ENCODE measurements around the gene RPL10A. TPM values are rescaled to one million over a fixed set of nuclear protein-coding genes. Genes with fewer than 3 reads are reported as not detected.

RPL10A gene
- total and polyA plus RNA-seq, 2 of the 13 experiments (the other 11 are each of a cell fraction or from before 2014, with no cell fraction given) = 1,854 to 2,726 TPM

DNA sequence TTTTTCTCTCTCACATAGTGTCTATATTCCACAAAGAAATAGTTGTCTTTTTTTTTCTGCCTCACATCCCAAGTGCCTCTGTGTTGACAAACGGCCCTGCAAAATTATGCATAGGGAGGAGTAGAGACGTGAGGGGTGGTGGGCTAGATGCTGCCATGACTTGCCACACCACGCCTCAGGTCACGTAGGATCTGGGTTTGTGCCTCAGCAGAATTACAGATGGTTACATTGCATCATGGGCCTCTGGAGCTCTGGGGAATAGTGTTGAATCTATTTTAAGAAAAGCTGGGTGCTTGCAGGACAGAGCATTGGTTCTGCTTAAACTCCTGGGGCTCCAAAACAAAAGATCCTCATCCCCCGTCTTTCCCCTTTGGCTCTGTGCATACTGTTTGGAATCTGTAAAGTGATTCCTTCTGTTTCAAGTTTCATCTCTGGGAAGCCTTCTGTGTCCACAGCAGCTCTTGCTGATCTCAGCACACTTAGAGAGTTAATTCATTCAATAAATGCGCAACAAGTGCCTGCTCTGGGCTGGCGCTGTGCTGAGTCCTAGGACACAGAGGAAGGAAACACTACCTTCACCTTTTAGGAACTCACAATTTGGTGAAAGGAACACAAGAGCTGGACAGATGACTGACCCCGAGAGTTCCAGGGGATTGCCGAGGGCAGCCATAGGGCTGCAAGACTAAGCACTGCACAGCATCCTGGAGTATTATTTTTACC is 13.7 kb upstream of the RPL10A start:
- ATAC-seq (no peak), DNase-seq (ENCODE audit: low spot score) (no peak), FAIRE-seq (no peak)
- in situ Hi-C loops (cut with HindIII; ENCODE audit: extremely low pct_ligation_motif_present, low pct_unique_long_range_greater_than_20kb) = loop anchor here (5.0 kb wide), 1 partner anchor 112 kb away; the partner anchor contains the start of gene PPARD
- WGBS (ENCODE audit: low lambda C conversion rate) = over 99% methylated on average over 9 of the region's 9 CpGs
- Histone ChIP-seq H3K9ac (ENCODE audit: insufficient read depth, low read depth, low read length) (no peak overlapping the region), H3K4me1 (ENCODE audit: insufficient read depth, low read length) (peaks cover 40% of the 10 kb centered on the region), H4K20me1 (ENCODE audit: insufficient read depth, low read length) (no peaks in the 10 kb centered on the region), H3K36me3 (replicated peaks in 1 of 2; ENCODE audit: control insufficient read depth in 1 of 2, insufficient read depth in 2 of 2, low read length in 2 of 2) (peaks cover 10 to 23% of the 10 kb centered on the region in 2 experiments; a peak in 4 of 5 replicates), H3K79me2 (ENCODE audit: insufficient read depth, low read length) (no peaks in the 10 kb centered on the region), H3K4me3 (replicated peaks in 1 of 3; ENCODE audit: insufficient read depth in 1 of 3, low read depth in 2 of 3, low read length in 3 of 3) (no peak overlapping the region), H3K9me3 (ENCODE audit: low read length) (no peaks in the 10 kb centered on the region), H3K4me2 (ENCODE audit: low read depth, low read length) (no peak overlapping the region), H3K27me3 (ENCODE audit: control insufficient read depth in 1 of 2, insufficient read depth in 2 of 2, low read length in 2 of 2) (peaks cover 2 to 21% of the 10 kb centered on the region in 2 experiments; a peak in 2 of 5 replicates), H2AFZ (ENCODE audit: low read length) (no peak overlapping the region), H3K27ac (ENCODE audit: extremely low read length, insufficient read depth, low read length) (no peak overlapping the region)
- TF ChIP-seq, protein P1, sequence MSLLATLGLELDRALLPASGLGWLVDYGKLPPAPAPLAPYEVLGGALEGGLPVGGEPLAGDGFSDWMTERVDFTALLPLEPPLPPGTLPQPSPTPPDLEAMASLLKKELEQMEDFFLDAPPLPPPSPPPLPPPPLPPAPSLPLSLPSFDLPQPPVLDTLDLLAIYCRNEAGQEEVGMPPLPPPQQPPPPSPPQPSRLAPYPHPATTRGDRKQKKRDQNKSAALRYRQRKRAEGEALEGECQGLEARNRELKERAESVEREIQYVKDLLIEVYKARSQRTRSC (CRISPR knock-in tag; IDR thresholded peaks at IDR 0.05; ENCODE audit: low read depth) = no peak
- no peak for TF ChIP-seq JUN (CRISPR knock-in tag; IDR thresholded peaks at IDR 0.05)
- TF ChIP-seq FOSL1 (CRISPR knock-in tag; IDR thresholded peaks at IDR 0.05; ENCODE audit: borderline replicate concordance) = no peak
- no peak for TF ChIP-seq ZNF672 (CRISPR knock-in tag; IDR thresholded peaks at IDR 0.05)
- no peak for TF ChIP-seq CENPX (CRISPR knock-in tag; IDR thresholded peaks at IDR 0.05)
- TF ChIP-seq, protein P2, sequence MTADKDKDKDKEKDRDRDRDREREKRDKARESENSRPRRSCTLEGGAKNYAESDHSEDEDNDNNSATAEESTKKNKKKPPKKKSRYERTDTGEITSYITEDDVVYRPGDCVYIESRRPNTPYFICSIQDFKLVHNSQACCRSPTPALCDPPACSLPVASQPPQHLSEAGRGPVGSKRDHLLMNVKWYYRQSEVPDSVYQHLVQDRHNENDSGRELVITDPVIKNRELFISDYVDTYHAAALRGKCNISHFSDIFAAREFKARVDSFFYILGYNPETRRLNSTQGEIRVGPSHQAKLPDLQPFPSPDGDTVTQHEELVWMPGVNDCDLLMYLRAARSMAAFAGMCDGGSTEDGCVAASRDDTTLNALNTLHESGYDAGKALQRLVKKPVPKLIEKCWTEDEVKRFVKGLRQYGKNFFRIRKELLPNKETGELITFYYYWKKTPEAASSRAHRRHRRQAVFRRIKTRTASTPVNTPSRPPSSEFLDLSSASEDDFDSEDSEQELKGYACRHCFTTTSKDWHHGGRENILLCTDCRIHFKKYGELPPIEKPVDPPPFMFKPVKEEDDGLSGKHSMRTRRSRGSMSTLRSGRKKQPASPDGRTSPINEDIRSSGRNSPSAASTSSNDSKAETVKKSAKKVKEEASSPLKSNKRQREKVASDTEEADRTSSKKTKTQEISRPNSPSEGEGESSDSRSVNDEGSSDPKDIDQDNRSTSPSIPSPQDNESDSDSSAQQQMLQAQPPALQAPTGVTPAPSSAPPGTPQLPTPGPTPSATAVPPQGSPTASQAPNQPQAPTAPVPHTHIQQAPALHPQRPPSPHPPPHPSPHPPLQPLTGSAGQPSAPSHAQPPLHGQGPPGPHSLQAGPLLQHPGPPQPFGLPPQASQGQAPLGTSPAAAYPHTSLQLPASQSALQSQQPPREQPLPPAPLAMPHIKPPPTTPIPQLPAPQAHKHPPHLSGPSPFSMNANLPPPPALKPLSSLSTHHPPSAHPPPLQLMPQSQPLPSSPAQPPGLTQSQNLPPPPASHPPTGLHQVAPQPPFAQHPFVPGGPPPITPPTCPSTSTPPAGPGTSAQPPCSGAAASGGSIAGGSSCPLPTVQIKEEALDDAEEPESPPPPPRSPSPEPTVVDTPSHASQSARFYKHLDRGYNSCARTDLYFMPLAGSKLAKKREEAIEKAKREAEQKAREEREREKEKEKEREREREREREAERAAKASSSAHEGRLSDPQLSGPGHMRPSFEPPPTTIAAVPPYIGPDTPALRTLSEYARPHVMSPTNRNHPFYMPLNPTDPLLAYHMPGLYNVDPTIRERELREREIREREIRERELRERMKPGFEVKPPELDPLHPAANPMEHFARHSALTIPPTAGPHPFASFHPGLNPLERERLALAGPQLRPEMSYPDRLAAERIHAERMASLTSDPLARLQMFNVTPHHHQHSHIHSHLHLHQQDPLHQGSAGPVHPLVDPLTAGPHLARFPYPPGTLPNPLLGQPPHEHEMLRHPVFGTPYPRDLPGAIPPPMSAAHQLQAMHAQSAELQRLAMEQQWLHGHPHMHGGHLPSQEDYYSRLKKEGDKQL (CRISPR knock-in tag; IDR thresholded peaks at IDR 0.05; ENCODE audit: low read depth) = no peak
- intact Hi-C loops (cut with micrococcal nuclease; ENCODE audit: unreplicated experiment) = no loop called here
- ChIA-PET CTCF (ENCODE audit: low intra/inter-chr PET ratio, low total read pairs) (no interaction called here), POLR2A (no interaction called here)
- BruUV-seq (replicated peaks) = no TSS peak
